Astrocyte (in vitro differentiated cells and primary cell): ENCODE data around the gene TTYH1.

Experiments
- CTCF ChIP-seq: IDR thresholded peaks from 2 replicates; pipeline ENCODE4 v1.5.1; 2011; ENCODE audit warnings: low read depth, mild to moderate bottlenecking, inconsistent platforms, low read length, moderate library complexity; ENCODE audit not compliant: insufficient read depth
- EZH2 ChIP-seq: IDR thresholded peaks from 2 replicates; pipeline ENCODE4 v1.6.1; 2012; ENCODE audit warnings: mild to moderate bottlenecking, low read length, inconsistent platforms; ENCODE audit not compliant: insufficient read depth

DNA sequence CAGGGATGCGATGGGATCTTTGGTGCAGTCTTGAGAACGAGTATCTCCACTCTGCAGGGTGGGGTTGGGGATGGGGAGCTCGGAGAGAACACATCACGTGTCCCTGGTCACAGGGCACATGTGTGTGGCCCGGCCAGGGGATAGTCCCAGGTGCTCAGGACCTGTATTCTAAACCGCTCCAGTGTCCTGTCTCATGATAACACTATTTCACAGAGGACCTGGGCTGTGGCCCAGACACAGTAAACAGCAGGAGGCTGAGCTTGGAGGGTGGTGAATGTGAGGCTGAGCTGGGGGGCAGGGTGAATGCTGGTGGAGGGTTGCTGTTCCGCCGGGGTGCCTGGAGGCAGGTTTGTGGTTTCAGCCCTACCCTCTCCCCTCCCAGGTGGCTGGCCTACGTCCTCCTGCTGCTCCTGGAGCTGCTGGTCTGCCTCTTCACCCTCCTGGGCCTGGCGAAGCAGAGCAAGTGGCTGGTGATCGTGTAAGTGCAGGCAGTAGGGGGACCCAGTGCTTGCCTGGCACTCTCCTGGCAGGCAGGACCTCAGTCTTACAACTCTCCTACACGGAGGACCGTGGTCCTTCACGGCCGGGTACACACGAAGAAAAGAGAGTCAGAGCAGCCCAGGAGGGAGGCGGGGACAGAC is 11.1 kb downstream of the TTYH1 start:
- TF ChIP-seq CTCF (no peak), EZH2 (no peak)
